GM12878 (cell line): ENCODE measurements around the gene KRT24.

Experiments
- CREB1 ChIP-seq: IDR thresholded peaks from 2 replicates; pipeline ENCODE4 v1.6.1; 2012; ENCODE audit warnings: low read depth, mild to moderate bottlenecking, inconsistent platforms
- CTCF ChIP-seq, 3 experiments: IDR thresholded peaks in 2 of 3; conservative IDR thresholded peaks in 1 of 3; 2 replicates each; pipeline ENCODE4 v1.5.1; 2011; ENCODE audit warnings: low read depth in 3 of 3, low read length in 3 of 3, mild to moderate bottlenecking in 3 of 3, control low read depth in 2 of 3, moderate library complexity in 2 of 3, inconsistent platforms in 1 of 3, mixed read lengths in 1 of 3; ENCODE audit not compliant: control insufficient read depth in 2 of 3, insufficient read depth in 1 of 3; ENCODE audit errors: extremely low read depth in 1 of 3
- FOS ChIP-seq: IDR thresholded peaks from 3 replicates; pipeline ENCODE4 v1.6.1; 2011; ENCODE audit warnings: borderline replicate concordance; ENCODE audit not compliant: insufficient read length; ENCODE audit errors: extremely low read depth
- HDAC2 ChIP-seq: fragments of 200-600 bp; sonication (generic); IDR thresholded peaks from 2 replicates; pipeline ENCODE4 v1.6.1; 2017
- POLR2A ChIP-seq: IDR thresholded peaks from 2 replicates; pipeline ENCODE4 v1.6.1; 2011; ENCODE audit warnings: low read depth, mild to moderate bottlenecking, low read length
- YY1 ChIP-seq: IDR thresholded peaks from 2 replicates; pipeline ENCODE4 v1.6.1; 2011; ENCODE audit warnings: low read depth, mild to moderate bottlenecking, low read length

- no peak for TF ChIP-seq POLR2A
- TF ChIP-seq FOS, result no peak
- TF ChIP-seq YY1, result no peak
- TF ChIP-seq CTCF (IDR thresholded peaks at IDR 0.05 in 2 of 3, conservative IDR thresholded peaks at IDR 0.05 in 1 of 3; ENCODE audit: control insufficient read depth in 2 of 3, extremely low read depth in 1 of 3, insufficient read depth in 1 of 3, low read depth in 3 of 3, low read length in 3 of 3), result no peak
- TF ChIP-seq CREB1, result no peak
- no peak for TF ChIP-seq HDAC2
Measured at GRCh38 chr17:40722241-40722640, 18.7 kb upstream of the KRT24 start.
